Liver (tissue), 9 donors: Measurements from ENCODE around the gene IL17RC. TPM values are rescaled to one million over a fixed set of nuclear protein-coding genes. Genes with fewer than 3 reads are reported as not detected.

Experiments
- DNase-seq: peaks from one replicate; pipeline ENCODE4 v3.0.0-alpha.2; 2017; ENCODE audit warnings: low spot score
- H3K27ac ChIP-seq, 2 donors: one replicate each; pipeline ENCODE4 v1.7.0; 2013; ENCODE audit warnings: inconsistent platforms in 2 of 2, low read length in 2 of 2, control low read depth in 1 of 2, low read depth in 1 of 2, mild to moderate bottlenecking in 1 of 2
- H3K27me3 ChIP-seq, 4 donors: one replicate each; pipeline versions ENCODE4 v1.6.1 to v1.7.0; 2013; ENCODE audit warnings: low read length in 3 of 4, inconsistent platforms in 1 of 4, mild to moderate bottlenecking in 1 of 4, moderate library complexity in 1 of 4; ENCODE audit not compliant: control insufficient read depth in 4 of 4, insufficient read depth in 4 of 4
- H3K36me3 ChIP-seq, 4 donors: one replicate each; pipeline versions ENCODE4 v1.6.1 to v1.7.0; 2013; ENCODE audit warnings: low read length in 3 of 4, mild to moderate bottlenecking in 3 of 4, low read depth in 1 of 4, moderate library complexity in 1 of 4; ENCODE audit not compliant: control insufficient read depth in 4 of 4, insufficient read depth in 3 of 4
- H3K4me1 ChIP-seq, 4 donors: one replicate each; pipeline versions ENCODE4 v1.6.1 to v1.7.0; 2013; ENCODE audit warnings: low read length in 3 of 4, mild to moderate bottlenecking in 3 of 4, moderate library complexity in 1 of 4; ENCODE audit not compliant: control insufficient read depth in 4 of 4, insufficient read depth in 4 of 4
- H3K4me3 ChIP-seq, 3 donors: one replicate each; pipeline versions ENCODE4 v1.6.1 to v1.7.0; 2013; ENCODE audit warnings: low read length in 3 of 3, control low read depth in 1 of 3, low read depth in 1 of 3, mild to moderate bottlenecking in 1 of 3
- H3K9ac ChIP-seq, 2 donors: one replicate each; pipeline ENCODE4 v1.7.0; 2013; ENCODE audit warnings: low read length in 2 of 2, mild to moderate bottlenecking in 2 of 2, moderate library complexity in 2 of 2, control low read depth in 1 of 2, low read depth in 1 of 2
- H3K9me3 ChIP-seq, 4 donors: one replicate each; pipeline versions ENCODE4 v1.6.1 to v1.7.0; 2013; ENCODE audit warnings: low read length in 3 of 4; ENCODE audit not compliant: control insufficient read depth in 4 of 4
- EGR1 ChIP-seq, 2 donors: IDR thresholded peaks; 2 replicates each; pipeline ENCODE4 v1.6.1; 2016 to 2018; ENCODE audit warnings: antibody characterized with exemption in 2 of 2, low read depth in 2 of 2
- FOXA1 ChIP-seq: IDR thresholded peaks from 2 replicates; pipeline ENCODE4 v1.6.1; 2016; ENCODE audit warnings: antibody characterized with exemption
- FOXA2 ChIP-seq: IDR thresholded peaks from 2 replicates; pipeline ENCODE4 v1.6.1; 2016; ENCODE audit warnings: antibody characterized with exemption
- GABPA ChIP-seq, 2 donors: IDR thresholded peaks in 1 of 2; conservative IDR thresholded peaks in 1 of 2; 2 replicates each; pipeline ENCODE4 v1.6.1; 2016; ENCODE audit warnings: antibody characterized with exemption in 2 of 2, mild to moderate bottlenecking in 1 of 2, moderate library complexity in 1 of 2
- HNF4A ChIP-seq, 2 donors: conservative IDR thresholded peaks; 2 replicates each; pipeline ENCODE4 v1.6.1; 2016; ENCODE audit warnings: antibody characterized with exemption in 2 of 2, mild to moderate bottlenecking in 2 of 2
- HNF4G ChIP-seq: IDR thresholded peaks from 2 replicates; pipeline ENCODE4 v1.6.1; 2016; ENCODE audit warnings: antibody characterized with exemption
- JUND ChIP-seq, 2 donors: IDR thresholded peaks; 2 replicates each; pipeline ENCODE4 v1.6.1; 2016; ENCODE audit warnings: antibody characterized with exemption in 2 of 2
- NR2F2 ChIP-seq: IDR thresholded peaks from 2 replicates; pipeline ENCODE4 v1.6.1; 2016; ENCODE audit warnings: antibody characterized with exemption
- RXRA ChIP-seq, 2 donors: IDR thresholded peaks; 2 replicates each; pipeline ENCODE4 v1.6.1; 2017 to 2018; ENCODE audit warnings: antibody characterized with exemption in 2 of 2, mild to moderate bottlenecking in 1 of 2
- SP1 ChIP-seq: IDR thresholded peaks from 2 replicates; pipeline ENCODE4 v1.6.1; 2018; ENCODE audit warnings: antibody characterized with exemption, mild to moderate bottlenecking
- YY1 ChIP-seq: IDR thresholded peaks from 2 replicates; pipeline ENCODE4 v1.6.1; 2016; ENCODE audit warnings: antibody characterized with exemption, mild to moderate bottlenecking
- WGBS: extraction: QIAGEN DNeasy Blood & Tissue Kit; methylation state at CpG from one replicate; pipeline ENCODE4 v1.1.7; 2013; 5-methylcytosine and 5-hydroxymethylcytosine counted together
- polyA plus RNA-seq, 2 donors: library from polyadenylated mRNA; stranded (reverse) in 1 of 2; unstranded in 1 of 2; fragments of 200-250 nt in 1 of 2; fragments of >200 nt in 1 of 2; fragmentation: Nextera tagmentation in 1 of 2; extraction: Ambion mirVana in 1 of 2; gene quantifications; one replicate each; pipeline versions ENCODE4 v1.2.1 to v1.2.3, GENCODE V29; 2013 to 2015
- total RNA-seq, 2 donors: library from RNA; depleted of rRNA; stranded (reverse); fragments of >200 nt; gene quantifications; one replicate each; pipeline ENCODE4 v1.2.3, GENCODE V29; 2014
- TF ChIP-seq, protein P1 (sequence below): IDR thresholded peaks from 2 replicates; pipeline ENCODE4 v1.6.1; 2016; ENCODE audit warnings: antibody characterized with exemption
- TF ChIP-seq, protein P2 (sequence below): IDR thresholded peaks from 2 replicates; pipeline ENCODE4 v1.6.1; 2016; ENCODE audit warnings: antibody characterized with exemption
- TF ChIP-seq, protein P3 (sequence below): IDR thresholded peaks from 2 replicates; pipeline ENCODE4 v1.6.1; 2016; ENCODE audit warnings: antibody characterized with exemption, mild to moderate bottlenecking
- TF ChIP-seq, protein P4 (sequence below): fragments of 150-350 bp; IDR thresholded peaks from 2 replicates; pipeline ENCODE4 v1.5.1; 2017; ENCODE audit warnings: improper control_type of control experiment, low read depth, low read length; ENCODE audit not compliant: missing input control
- TF ChIP-seq, protein P5 (sequence below): IDR thresholded peaks from 2 replicates; pipeline ENCODE4 v1.6.1; 2016; ENCODE audit warnings: antibody characterized with exemption
- donor health status: healthy.
- donor health status: healthy.
- donor health status: healthy.
- donor health status: healthy.
- donor health status: healthy.

IL17RC gene
- total and polyA plus RNA-seq, 4 donors: 15.4 to 62.8 (median 25.7) TPM

DNA sequence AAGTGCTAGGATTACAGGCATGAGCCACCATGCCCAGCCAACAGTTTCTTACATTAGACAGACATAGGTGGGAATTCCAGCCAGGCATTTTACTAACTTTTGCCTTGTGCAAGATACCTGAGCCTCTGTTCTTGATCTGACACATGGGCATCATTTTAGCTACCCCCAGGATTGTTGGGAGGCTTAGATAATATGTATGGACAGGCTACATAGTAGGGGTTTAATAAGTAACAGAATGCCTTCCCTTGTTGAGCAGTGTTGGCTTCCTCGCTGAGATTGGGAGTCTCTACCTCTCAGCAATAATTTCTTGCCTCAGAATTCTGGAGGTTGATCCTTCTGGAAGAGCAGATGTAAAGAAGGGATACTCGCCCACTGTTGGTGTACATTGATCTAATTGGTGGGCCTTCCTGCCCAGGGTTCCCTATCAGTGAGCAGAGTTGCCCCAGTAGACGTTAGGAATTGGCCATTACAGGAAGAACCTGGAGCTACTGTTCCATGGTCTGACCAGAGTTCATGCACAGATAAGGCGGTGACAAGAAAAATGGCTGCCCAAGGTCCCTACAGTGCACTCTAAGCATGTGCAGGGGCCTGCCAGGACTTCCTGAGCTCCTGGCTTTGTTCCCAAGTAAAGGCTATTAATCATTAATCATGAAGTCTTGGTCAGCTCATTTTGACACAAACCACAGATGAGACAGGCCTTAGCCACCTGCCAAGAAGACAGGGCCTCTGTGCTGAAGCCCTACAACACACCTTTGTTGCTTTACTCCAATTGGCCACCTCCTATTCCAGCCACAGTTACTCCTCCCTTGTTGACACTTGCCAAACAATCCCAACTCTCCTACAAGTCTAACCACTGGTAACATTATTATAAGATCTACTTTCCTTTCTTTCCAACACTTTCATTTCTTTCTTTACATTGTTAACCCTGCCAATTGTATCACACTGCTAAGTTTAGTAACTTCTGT lies 19.2 kb upstream of the IL17RC start (continued):
- peak; percentile 84 for TF ChIP-seq FOXA2
- TF ChIP-seq FOXA1: peak; percentile 68
- TF ChIP-seq, protein P1, sequence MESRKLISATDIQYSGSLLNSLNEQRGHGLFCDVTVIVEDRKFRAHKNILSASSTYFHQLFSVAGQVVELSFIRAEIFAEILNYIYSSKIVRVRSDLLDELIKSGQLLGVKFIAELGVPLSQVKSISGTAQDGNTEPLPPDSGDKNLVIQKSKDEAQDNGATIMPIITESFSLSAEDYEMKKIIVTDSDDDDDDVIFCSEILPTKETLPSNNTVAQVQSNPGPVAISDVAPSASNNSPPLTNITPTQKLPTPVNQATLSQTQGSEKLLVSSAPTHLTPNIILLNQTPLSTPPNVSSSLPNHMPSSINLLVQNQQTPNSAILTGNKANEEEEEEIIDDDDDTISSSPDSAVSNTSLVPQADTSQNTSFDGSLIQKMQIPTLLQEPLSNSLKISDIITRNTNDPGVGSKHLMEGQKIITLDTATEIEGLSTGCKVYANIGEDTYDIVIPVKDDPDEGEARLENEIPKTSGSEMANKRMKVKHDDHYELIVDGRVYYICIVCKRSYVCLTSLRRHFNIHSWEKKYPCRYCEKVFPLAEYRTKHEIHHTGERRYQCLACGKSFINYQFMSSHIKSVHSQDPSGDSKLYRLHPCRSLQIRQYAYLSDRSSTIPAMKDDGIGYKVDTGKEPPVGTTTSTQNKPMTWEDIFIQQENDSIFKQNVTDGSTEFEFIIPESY: no peak
- peak in 1 of 2 donors; percentile 45 for TF ChIP-seq EGR1 (IDR thresholded peaks at IDR 0.05; ENCODE audit: low read depth in 2 of 2)
- peak; percentile 97 for TF ChIP-seq YY1
- TF ChIP-seq, protein P2, sequence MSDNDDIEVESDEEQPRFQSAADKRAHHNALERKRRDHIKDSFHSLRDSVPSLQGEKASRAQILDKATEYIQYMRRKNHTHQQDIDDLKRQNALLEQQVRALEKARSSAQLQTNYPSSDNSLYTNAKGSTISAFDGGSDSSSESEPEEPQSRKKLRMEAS: peak; percentile 74

DNA sequence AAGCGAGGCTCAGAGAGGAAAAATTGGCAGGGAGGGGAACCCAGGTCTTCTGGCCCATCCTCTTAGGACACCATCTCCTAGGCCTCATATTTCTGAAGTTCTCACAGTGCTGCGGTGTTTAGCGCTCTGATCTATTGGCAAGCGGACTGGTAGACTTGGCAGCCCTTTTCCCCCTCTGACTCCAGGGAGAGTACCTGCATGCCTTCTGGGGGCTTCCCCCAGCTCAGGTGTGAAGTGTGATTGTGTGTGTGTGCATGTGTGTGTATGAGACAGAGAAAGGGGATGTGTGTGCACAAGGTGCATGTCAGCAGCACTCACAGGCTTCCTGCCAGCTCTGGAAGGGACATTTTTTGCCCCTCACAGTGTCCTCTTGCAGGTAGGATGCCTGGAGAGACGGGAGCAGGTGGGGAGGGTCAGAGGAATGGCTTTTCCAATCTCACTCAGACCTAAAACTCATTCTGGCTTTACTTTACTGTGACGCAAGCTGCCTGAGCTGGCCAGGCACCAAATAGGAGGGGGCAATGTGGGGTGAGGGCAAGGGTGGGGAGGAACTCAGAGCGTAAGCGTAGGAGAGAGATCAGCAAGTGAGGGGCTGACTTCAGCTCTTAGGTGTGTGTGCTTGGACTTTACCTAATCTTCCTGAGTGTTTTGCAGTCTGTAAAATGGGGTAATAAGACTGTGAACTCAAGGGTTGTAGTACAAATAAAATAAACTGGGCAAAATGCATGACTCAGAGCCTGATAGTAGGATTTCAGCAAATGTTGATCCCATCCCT lies 18.2 kb upstream of the IL17RC start:
- H3K9me3 ChIP-seq: no peaks in the 10 kb centered on the region
- H3K4me3 ChIP-seq: no peak overlapping the region
- peak overlapping the region; percentile 23 to 56 for H3K9ac ChIP-seq
- H3K27ac ChIP-seq: peak overlapping the region; percentile 84 to 88
- no peak for DNase-seq
- no peaks in the 10 kb centered on the region for H3K27me3 ChIP-seq
- WGBS: 35% methylated on average over 8 of the region's 8 CpGs
- peaks cover 0 to 2% (median under 1%) of the 10 kb centered on the region in 4 donors for H3K36me3 ChIP-seq
- TF ChIP-seq NR2F2 (no peak), FOXA1 (no peak), HNF4G (no peak), RXRA (IDR thresholded peaks at IDR 0.05) (peak in 1 of 2 donors; percentile 34), JUND (IDR thresholded peaks at IDR 0.05) (peak; percentile 27 to 42), GABPA (IDR thresholded peaks at IDR 0.05 in 1 of 2, conservative IDR thresholded peaks at IDR 0.05 in 1 of 2) (no peak), YY1 (no peak), HNF4A (conservative IDR thresholded peaks at IDR 0.05) (peak; percentile 57 to 71), FOXA2 (no peak), EGR1 (IDR thresholded peaks at IDR 0.05; ENCODE audit: low read depth in 2 of 2) (no peak), SP1 (peak; percentile 22)
- TF ChIP-seq, protein P3, sequence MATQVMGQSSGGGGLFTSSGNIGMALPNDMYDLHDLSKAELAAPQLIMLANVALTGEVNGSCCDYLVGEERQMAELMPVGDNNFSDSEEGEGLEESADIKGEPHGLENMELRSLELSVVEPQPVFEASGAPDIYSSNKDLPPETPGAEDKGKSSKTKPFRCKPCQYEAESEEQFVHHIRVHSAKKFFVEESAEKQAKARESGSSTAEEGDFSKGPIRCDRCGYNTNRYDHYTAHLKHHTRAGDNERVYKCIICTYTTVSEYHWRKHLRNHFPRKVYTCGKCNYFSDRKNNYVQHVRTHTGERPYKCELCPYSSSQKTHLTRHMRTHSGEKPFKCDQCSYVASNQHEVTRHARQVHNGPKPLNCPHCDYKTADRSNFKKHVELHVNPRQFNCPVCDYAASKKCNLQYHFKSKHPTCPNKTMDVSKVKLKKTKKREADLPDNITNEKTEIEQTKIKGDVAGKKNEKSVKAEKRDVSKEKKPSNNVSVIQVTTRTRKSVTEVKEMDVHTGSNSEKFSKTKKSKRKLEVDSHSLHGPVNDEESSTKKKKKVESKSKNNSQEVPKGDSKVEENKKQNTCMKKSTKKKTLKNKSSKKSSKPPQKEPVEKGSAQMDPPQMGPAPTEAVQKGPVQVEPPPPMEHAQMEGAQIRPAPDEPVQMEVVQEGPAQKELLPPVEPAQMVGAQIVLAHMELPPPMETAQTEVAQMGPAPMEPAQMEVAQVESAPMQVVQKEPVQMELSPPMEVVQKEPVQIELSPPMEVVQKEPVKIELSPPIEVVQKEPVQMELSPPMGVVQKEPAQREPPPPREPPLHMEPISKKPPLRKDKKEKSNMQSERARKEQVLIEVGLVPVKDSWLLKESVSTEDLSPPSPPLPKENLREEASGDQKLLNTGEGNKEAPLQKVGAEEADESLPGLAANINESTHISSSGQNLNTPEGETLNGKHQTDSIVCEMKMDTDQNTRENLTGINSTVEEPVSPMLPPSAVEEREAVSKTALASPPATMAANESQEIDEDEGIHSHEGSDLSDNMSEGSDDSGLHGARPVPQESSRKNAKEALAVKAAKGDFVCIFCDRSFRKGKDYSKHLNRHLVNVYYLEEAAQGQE: no peak
- TF ChIP-seq, protein P1: no peak
- TF ChIP-seq, protein P4, sequence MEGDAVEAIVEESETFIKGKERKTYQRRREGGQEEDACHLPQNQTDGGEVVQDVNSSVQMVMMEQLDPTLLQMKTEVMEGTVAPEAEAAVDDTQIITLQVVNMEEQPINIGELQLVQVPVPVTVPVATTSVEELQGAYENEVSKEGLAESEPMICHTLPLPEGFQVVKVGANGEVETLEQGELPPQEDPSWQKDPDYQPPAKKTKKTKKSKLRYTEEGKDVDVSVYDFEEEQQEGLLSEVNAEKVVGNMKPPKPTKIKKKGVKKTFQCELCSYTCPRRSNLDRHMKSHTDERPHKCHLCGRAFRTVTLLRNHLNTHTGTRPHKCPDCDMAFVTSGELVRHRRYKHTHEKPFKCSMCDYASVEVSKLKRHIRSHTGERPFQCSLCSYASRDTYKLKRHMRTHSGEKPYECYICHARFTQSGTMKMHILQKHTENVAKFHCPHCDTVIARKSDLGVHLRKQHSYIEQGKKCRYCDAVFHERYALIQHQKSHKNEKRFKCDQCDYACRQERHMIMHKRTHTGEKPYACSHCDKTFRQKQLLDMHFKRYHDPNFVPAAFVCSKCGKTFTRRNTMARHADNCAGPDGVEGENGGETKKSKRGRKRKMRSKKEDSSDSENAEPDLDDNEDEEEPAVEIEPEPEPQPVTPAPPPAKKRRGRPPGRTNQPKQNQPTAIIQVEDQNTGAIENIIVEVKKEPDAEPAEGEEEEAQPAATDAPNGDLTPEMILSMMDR: no peak
- TF ChIP-seq, protein P5, sequence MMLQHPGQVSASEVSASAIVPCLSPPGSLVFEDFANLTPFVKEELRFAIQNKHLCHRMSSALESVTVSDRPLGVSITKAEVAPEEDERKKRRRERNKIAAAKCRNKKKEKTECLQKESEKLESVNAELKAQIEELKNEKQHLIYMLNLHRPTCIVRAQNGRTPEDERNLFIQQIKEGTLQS: no peak
- H3K4me1 ChIP-seq: peaks cover 18 to 52% (median 42%) of the 10 kb centered on the region in 4 donors
